Heart left ventricle (tissue), 13 donors: Measurements from ENCODE around the gene NKAIN2.

Experiments used
- POLR2A ChIP-seq, 2 donors: fragments of 450-650 bp; IDR thresholded peaks; one replicate each; pipeline ENCODE4 v1.6.1; 2017; ENCODE audit warnings: antibody characterized with exemption in 2 of 2, mild to moderate bottlenecking in 2 of 2, moderate library complexity in 2 of 2
- TF ChIP-seq, protein P1 (sequence below), 12 donors: fragments of 200-600 bp; sonication (generic) in 4 of 12; IDR thresholded peaks; one replicate each; pipeline versions ENCODE4 v1.5.0 to v1.8.0; 2018 to 2022; ENCODE audit warnings: antibody characterized with exemption in 12 of 12, mild to moderate bottlenecking in 5 of 12
- donor health status: ischemic (EF 13 %, LVEDD 7.1; RV severe dilation, severe dysfunction).
- donor health status: DM: no; HTN: yes; CAD: no.
- donor health status: DM: no; HTN: no; CAD: no.
- donor health status: ischemic (EF 25% LVEDD 6.9; RV normal size, moderate dysfunction).
- donor health status: ischemic (EF 25% LVEDD 5.7; RV mildly dilated, moderate dysfunction).
- donor health status: ischemic (EF 35%, LVEDD 5.7; RV mildly dilated, moderate dysfunction).
- donor health status: nonischemic (EF 11% LVEDD 7.7; RV severe dilation, severe dysfunction).
- donor health status: DM: yes; HTN: yes; CAD: no.
- donor health status: PGD.
- donor health status: ischemic (EF 29% LVEDD 5.4; RV normal size, mild dysfunction).
- donor health status: nonischemic (EF 23%, LVEDD 6.1; RV moderate dilation, normal function).

DNA sequence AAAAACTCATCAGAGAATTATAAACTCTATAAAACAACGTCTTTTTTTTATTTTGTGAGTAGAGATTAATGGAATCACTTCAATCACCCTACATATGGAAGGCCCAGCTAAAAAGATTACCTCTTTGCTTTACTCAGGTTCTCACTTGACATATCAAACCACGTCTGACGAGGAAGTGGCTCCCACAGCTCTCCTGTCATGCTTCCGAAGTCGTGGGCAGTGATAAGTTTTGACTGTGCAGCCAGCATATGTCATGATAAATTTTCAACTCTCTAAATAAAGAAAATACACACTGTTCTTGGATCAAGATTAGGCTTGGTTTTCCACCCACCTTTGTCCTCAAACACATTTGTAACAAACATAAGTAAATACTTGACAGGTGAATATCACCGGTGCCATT is 879.1 kb downstream of the NKAIN2 start:
- TF ChIP-seq, protein P1, sequence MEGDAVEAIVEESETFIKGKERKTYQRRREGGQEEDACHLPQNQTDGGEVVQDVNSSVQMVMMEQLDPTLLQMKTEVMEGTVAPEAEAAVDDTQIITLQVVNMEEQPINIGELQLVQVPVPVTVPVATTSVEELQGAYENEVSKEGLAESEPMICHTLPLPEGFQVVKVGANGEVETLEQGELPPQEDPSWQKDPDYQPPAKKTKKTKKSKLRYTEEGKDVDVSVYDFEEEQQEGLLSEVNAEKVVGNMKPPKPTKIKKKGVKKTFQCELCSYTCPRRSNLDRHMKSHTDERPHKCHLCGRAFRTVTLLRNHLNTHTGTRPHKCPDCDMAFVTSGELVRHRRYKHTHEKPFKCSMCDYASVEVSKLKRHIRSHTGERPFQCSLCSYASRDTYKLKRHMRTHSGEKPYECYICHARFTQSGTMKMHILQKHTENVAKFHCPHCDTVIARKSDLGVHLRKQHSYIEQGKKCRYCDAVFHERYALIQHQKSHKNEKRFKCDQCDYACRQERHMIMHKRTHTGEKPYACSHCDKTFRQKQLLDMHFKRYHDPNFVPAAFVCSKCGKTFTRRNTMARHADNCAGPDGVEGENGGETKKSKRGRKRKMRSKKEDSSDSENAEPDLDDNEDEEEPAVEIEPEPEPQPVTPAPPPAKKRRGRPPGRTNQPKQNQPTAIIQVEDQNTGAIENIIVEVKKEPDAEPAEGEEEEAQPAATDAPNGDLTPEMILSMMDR (IDR thresholded peaks at IDR 0.05) = no peak
- TF ChIP-seq POLR2A (IDR thresholded peaks at IDR 0.05) = no peak
